IMR-90 (cell line): ENCODE results near the gene FAM168B. TPM values are rescaled to one million over a fixed set of nuclear protein-coding genes. Genes with fewer than 3 reads are reported as not detected.
A peak's percentile ranks its signal among the peaks of the same experiment; 100 is the strongest.

ENCODE experiments used
- ATAC-seq: fragments of 200-7000 bp; cut with Tn5 transposase; 2 replicates; pipeline ENCODE4 v1.9.1; 2020; ENCODE audit warnings: low read depth, mild to moderate bottlenecking, moderate library complexity
- BruUV-seq: library from RNA; stranded (reverse); fragments of 400-500 nt; replicated peaks from 2 replicates; lab custom pipeline; 2021; lab: Mats Ljungman, UMichigan
- CTCF ChIA-PET: fragments of 300-600 bp; formaldehyde crosslinking; extraction: SDS; loops from one replicate; lab custom pipeline; 2021; ENCODE audit warnings: antibody characterized with exemption; lab: Yijun Ruan, JAX
- POLR2A ChIA-PET: fragments of 300-600 bp; sonication (Branson Sonifier 250); formaldehyde crosslinking; loops from one replicate; lab custom pipeline; 2022; ENCODE audit warnings: antibody characterized with exemption; ENCODE audit not compliant: unreplicated experiment; lab: Charles Lee
- DNase-seq: peaks from one replicate; pipeline ENCODE4 v3.0.0; 2013
- H2AFZ ChIP-seq: replicated peaks from 2 replicates; pipeline ENCODE3; 2013; ENCODE audit warnings: low read length, mild to moderate bottlenecking; ENCODE audit not compliant: poor library complexity
- H2AK5ac ChIP-seq: 2 replicates; pipeline ENCODE4 v1.6.1; 2013; ENCODE audit warnings: low read depth, low read length, inconsistent platforms
- H2AK9ac ChIP-seq: replicated peaks from 2 replicates; pipeline ENCODE3; 2013; ENCODE audit warnings: mild to moderate bottlenecking, low read depth, low read length, moderate library complexity; ENCODE audit not compliant: poor library complexity
- H2BK120ac ChIP-seq: 2 replicates; pipeline ENCODE4 v1.6.1; 2013; ENCODE audit warnings: low read depth, low read length, inconsistent platforms
- H2BK15ac ChIP-seq: 3 replicates; pipeline ENCODE4 v1.6.1; 2013; ENCODE audit warnings: low read depth, low read length, inconsistent platforms
- H2BK20ac ChIP-seq: 2 replicates; pipeline ENCODE4 v1.6.1; 2013; ENCODE audit warnings: low read depth, mild to moderate bottlenecking, inconsistent platforms, low read length, moderate library complexity
- H2BK5ac ChIP-seq: 2 replicates; pipeline ENCODE4 v1.6.1; 2013; ENCODE audit warnings: mild to moderate bottlenecking, low read depth, low read length, inconsistent platforms; ENCODE audit not compliant: poor library complexity, severe bottlenecking
- H3K14ac ChIP-seq: replicated peaks from 2 replicates; pipeline ENCODE4 v1.6.1; 2013; ENCODE audit warnings: low read depth, low read length, inconsistent platforms
- H3K18ac ChIP-seq: 2 replicates; pipeline ENCODE4 v1.6.1; 2013; ENCODE audit warnings: low read depth, low read length, control low read depth
- H3K23ac ChIP-seq: 2 replicates; pipeline ENCODE4 v1.6.1; 2013; ENCODE audit warnings: low read depth, low read length, inconsistent platforms
- H3K27ac ChIP-seq: 2 replicates; pipeline ENCODE4 v1.5.1; 2013; ENCODE audit warnings: mild to moderate bottlenecking, control low read depth, low read length; ENCODE audit not compliant: insufficient read depth
- H3K27me3 ChIP-seq: 2 replicates; pipeline ENCODE4 v1.6.1; 2013; ENCODE audit warnings: low read length; ENCODE audit not compliant: control insufficient read depth, insufficient read depth
- H3K36me3 ChIP-seq: 2 replicates; pipeline ENCODE4 v1.6.1; 2013; ENCODE audit warnings: low read length, mixed read lengths; ENCODE audit not compliant: control insufficient read depth, insufficient read depth
- H3K4ac ChIP-seq: 2 replicates; pipeline ENCODE4 v1.6.1; 2013; ENCODE audit warnings: low read depth, low read length, inconsistent platforms
- H3K4me1 ChIP-seq: 2 replicates; pipeline ENCODE4 v1.6.1; 2013; ENCODE audit warnings: low read length, mixed read lengths; ENCODE audit not compliant: control insufficient read depth, insufficient read depth
- H3K4me2 ChIP-seq: 2 replicates; pipeline ENCODE4 v1.6.1; 2013; ENCODE audit warnings: low read depth, mild to moderate bottlenecking, control low read depth, low read length, moderate library complexity
- H3K4me3 ChIP-seq: 2 replicates; pipeline ENCODE4 v1.5.1; 2013; ENCODE audit warnings: low read depth, mild to moderate bottlenecking, control low read depth, low read length, moderate library complexity; ENCODE audit not compliant: insufficient read depth
- H3K56ac ChIP-seq: 2 replicates; pipeline ENCODE4 v1.6.1; 2013; ENCODE audit warnings: low read length, inconsistent platforms; ENCODE audit not compliant: insufficient read depth; ENCODE audit errors: extremely low read depth
- H3K79me1 ChIP-seq, 2 experiments: 2 replicates each; pipeline ENCODE4 v1.6.1; 2013; ENCODE audit warnings: low read length in 2 of 2, inconsistent platforms in 1 of 2, low read depth in 1 of 2
- H3K9ac ChIP-seq: 2 replicates; pipeline ENCODE4 v1.6.1; 2013; ENCODE audit warnings: low read depth, low read length, control low read depth
- H3K9me1 ChIP-seq: 2 replicates; pipeline ENCODE4 v1.6.1; 2013; ENCODE audit warnings: low read length, inconsistent platforms; ENCODE audit not compliant: insufficient read depth
- H3K9me3 ChIP-seq: 2 replicates; pipeline ENCODE4 v1.6.1; 2013; ENCODE audit warnings: low read length; ENCODE audit not compliant: control insufficient read depth, insufficient read depth
- H4K20me1 ChIP-seq: 2 replicates; pipeline ENCODE4 v1.6.1; 2013; ENCODE audit warnings: low read length, inconsistent platforms; ENCODE audit not compliant: insufficient read depth
- H4K5ac ChIP-seq: 2 replicates; pipeline ENCODE4 v1.6.1; 2013; ENCODE audit warnings: mild to moderate bottlenecking, low read depth, low read length, control low read depth
- H4K8ac ChIP-seq, 2 experiments: 2 replicates each; pipeline ENCODE4 v1.6.1; 2013; ENCODE audit warnings: low read depth in 2 of 2, low read length in 2 of 2, control low read depth in 1 of 2, inconsistent platforms in 1 of 2
- H4K91ac ChIP-seq: 2 replicates; pipeline ENCODE4 v1.6.1; 2013; ENCODE audit warnings: low read depth, low read length, inconsistent platforms; ENCODE audit not compliant: insufficient read depth
- BHLHE40 ChIP-seq: fragments of 150-350 bp; IDR thresholded peaks from 2 replicates; pipeline ENCODE4 v1.6.1; 2016; ENCODE audit warnings: mild to moderate bottlenecking, low read depth, low read length
- CEBPB ChIP-seq: IDR thresholded peaks from 2 replicates; pipeline ENCODE4 v1.6.1; 2012; ENCODE audit warnings: low read depth, low read length, improper control_type of control experiment
- MAZ ChIP-seq: IDR thresholded peaks from 2 replicates; pipeline ENCODE4 v1.6.1; 2012; ENCODE audit warnings: low read depth, mild to moderate bottlenecking, low read length, improper control_type of control experiment, moderate library complexity, borderline replicate concordance
- MXI1 ChIP-seq: IDR thresholded peaks from 2 replicates; pipeline ENCODE4 v1.6.1; 2012; ENCODE audit warnings: low read depth, mild to moderate bottlenecking, low read length, moderate library complexity, borderline replicate concordance
- POLR2A ChIP-seq: IDR thresholded peaks from 2 replicates; pipeline ENCODE4 v1.6.1; 2012; ENCODE audit warnings: mild to moderate bottlenecking, low read depth, low read length
- RCOR1 ChIP-seq: IDR thresholded peaks from 2 replicates; pipeline ENCODE4 v1.6.1; 2012; ENCODE audit warnings: mild to moderate bottlenecking, low read length, improper control_type of control experiment; ENCODE audit not compliant: insufficient replicate concordance
- WGBS, 2 experiments: methylation state at CpG; one replicate each; pipeline versions ENCODE4 v1.1.5 to v1.1.7; 2013; ENCODE audit warnings: missing lambda C conversion rate in 2 of 2; ENCODE audit not compliant: insufficient read length in 1 of 2; ENCODE audit errors: extremely low coverage in 2 of 2; 5-methylcytosine and 5-hydroxymethylcytosine counted together
- dilution Hi-C: fragments of 300-500 bp; cut with HindIII; formaldehyde crosslinking; loops from one replicate; pipeline ENCODE4 v1.14.3; 2018; ENCODE audit warnings: low sequenced_read_pairs; ENCODE audit not compliant: unreplicated experiment
- in situ Hi-C: fragments of 300-500 bp; cut with MboI; formaldehyde crosslinking; loops from 3 replicates; pipeline ENCODE4 v1.14.3; 2019; ENCODE audit warnings: low sequenced_read_pairs, inconsistent platforms, mixed read lengths
- intact Hi-C: fragments of 100-400 bp; cut with micrococcal nuclease; formaldehyde crosslinking; loops from 2 replicates; pipeline ENCODE4 v1.10.0; 2022
- polyA plus RNA-seq, 3 experiments: library from polyadenylated mRNA; depleted of rRNA; stranded (reverse); fragments of >200 nt; gene quantifications; 2 replicates each; pipeline ENCODE4 v1.2.3, GENCODE V29; 2012; ENCODE audit warnings: low replicate concordance in 1 of 3
- total RNA-seq: library from RNA; depleted of rRNA; stranded (reverse); fragments of >200 nt; gene quantifications from 2 replicates; pipeline ENCODE4 v1.2.3, GENCODE V29; 2012
- TF ChIP-seq, protein P1 (sequence below): conservative IDR thresholded peaks from 2 replicates; pipeline ENCODE4 v1.5.1; 2012; ENCODE audit warnings: mild to moderate bottlenecking, low read depth, low read length, improper control_type of control experiment

Gene FAM168B
- total and polyA plus RNA-seq, 2 of the 4 experiments (the other 2 are of a cell fraction): 76.4 to 106 TPM

- H4K8ac ChIP-seq: no peak overlapping the region
- no peak overlapping the region for H4K5ac ChIP-seq
- peaks cover 31 to 71% of the 10 kb centered on the region in 2 experiments for H3K79me1 ChIP-seq
- no peak overlapping the region for H3K14ac ChIP-seq
- in situ Hi-C loops: no loop called here
- no peak overlapping the region for H3K4ac ChIP-seq
- dilution Hi-C loops: no loop called here
- peaks cover 54% of the 10 kb centered on the region for H4K20me1 ChIP-seq
- peaks cover 53% of the 10 kb centered on the region for H3K36me3 ChIP-seq
- no TSS peak for BruUV-seq
- H2BK15ac ChIP-seq: no peak overlapping the region
- H3K18ac ChIP-seq: no peak overlapping the region
- H2AFZ ChIP-seq: no peak overlapping the region
- H2BK120ac ChIP-seq: no peak overlapping the region
- H2AK5ac ChIP-seq: no peak overlapping the region
- TF ChIP-seq MXI1 (no peak), MAZ (no peak), POLR2A (no peak), CEBPB (no peak), BHLHE40 (no peak), RCOR1 (no peak)
- TF ChIP-seq, protein P1, sequence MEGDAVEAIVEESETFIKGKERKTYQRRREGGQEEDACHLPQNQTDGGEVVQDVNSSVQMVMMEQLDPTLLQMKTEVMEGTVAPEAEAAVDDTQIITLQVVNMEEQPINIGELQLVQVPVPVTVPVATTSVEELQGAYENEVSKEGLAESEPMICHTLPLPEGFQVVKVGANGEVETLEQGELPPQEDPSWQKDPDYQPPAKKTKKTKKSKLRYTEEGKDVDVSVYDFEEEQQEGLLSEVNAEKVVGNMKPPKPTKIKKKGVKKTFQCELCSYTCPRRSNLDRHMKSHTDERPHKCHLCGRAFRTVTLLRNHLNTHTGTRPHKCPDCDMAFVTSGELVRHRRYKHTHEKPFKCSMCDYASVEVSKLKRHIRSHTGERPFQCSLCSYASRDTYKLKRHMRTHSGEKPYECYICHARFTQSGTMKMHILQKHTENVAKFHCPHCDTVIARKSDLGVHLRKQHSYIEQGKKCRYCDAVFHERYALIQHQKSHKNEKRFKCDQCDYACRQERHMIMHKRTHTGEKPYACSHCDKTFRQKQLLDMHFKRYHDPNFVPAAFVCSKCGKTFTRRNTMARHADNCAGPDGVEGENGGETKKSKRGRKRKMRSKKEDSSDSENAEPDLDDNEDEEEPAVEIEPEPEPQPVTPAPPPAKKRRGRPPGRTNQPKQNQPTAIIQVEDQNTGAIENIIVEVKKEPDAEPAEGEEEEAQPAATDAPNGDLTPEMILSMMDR: no peak
- H3K4me2 ChIP-seq: no peak overlapping the region
- no CpG with 5 or more reads among the region's 11 CpGs for WGBS, 2 experiments
- no peak overlapping the region for H3K9ac ChIP-seq
- peaks cover 18% of the 10 kb centered on the region for H3K9me1 ChIP-seq
- DNase-seq (no peak), ATAC-seq (no peak)
- H2BK5ac ChIP-seq: no peak overlapping the region
- intact Hi-C loops: no loop called here
- no peak overlapping the region for H2BK20ac ChIP-seq
- H4K91ac ChIP-seq: no peak overlapping the region
- no peak overlapping the region for H3K27ac ChIP-seq
- H3K4me3 ChIP-seq: no peak overlapping the region
- peaks cover 3% of the 10 kb centered on the region; the same call in 1 of the 2 replicates for H3K4me1 ChIP-seq
- POLR2A ChIA-PET: interaction anchor here (0.6 kb wide), 1 partner anchor 11 kb away, joined by 3 read pairs; no protein-coding TSS in a partner anchor
- no peak overlapping the region for H2AK9ac ChIP-seq
- H3K9me3 ChIP-seq: no peaks in the 10 kb centered on the region
- 0 out of 2 replicates have a peak overlapping the region, but pooled peaks have one; percentile 3 for H3K23ac ChIP-seq
- no peaks in the 10 kb centered on the region for H3K27me3 ChIP-seq
- no peak overlapping the region for H3K56ac ChIP-seq
- CTCF ChIA-PET: interaction anchor here (0.6 to 1.1 kb wide), 2 partner anchors 15 to 346 kb away, joined by 3 to 4 read pairs; no protein-coding TSS in a partner anchor
Observed at GRCh38 chr2:131077182-131077846, 15.9 kb downstream of the FAM168B start.
